Hepatocyte (in vitro differentiated cells): ENCODE measurements around the gene PRKG1. TPM values are rescaled to one million over a fixed set of nuclear protein-coding genes. Genes with fewer than 3 reads are reported as not detected.

Experiments used
- DNase-seq: peaks from one replicate; pipeline ENCODE4 v3.0.0-alpha.2; 2016; ENCODE audit warnings: low spot score
- H2AFZ ChIP-seq: fragments of 200-600 bp; sonication (generic); 2 replicates; pipeline ENCODE4 v1.6.0; 2016; ENCODE audit warnings: antibody characterized with exemption, mild to moderate bottlenecking
- H3K27ac ChIP-seq: fragments of 200-600 bp; sonication (generic); 2 replicates; pipeline ENCODE4 v1.5.1; 2016; ENCODE audit warnings: mild to moderate bottlenecking
- H3K27me3 ChIP-seq: fragments of 200-600 bp; sonication (generic); 2 replicates; pipeline ENCODE4 v1.6.1; 2016
- H3K36me3 ChIP-seq: fragments of 200-600 bp; sonication (generic); replicated peaks from 2 replicates; pipeline ENCODE4 v1.5.1; 2016; ENCODE audit warnings: low read depth; ENCODE audit not compliant: insufficient read depth
- H3K4me1 ChIP-seq: fragments of 200-600 bp; sonication (generic); 2 replicates; pipeline ENCODE4 v1.5.1; 2016; ENCODE audit warnings: mild to moderate bottlenecking, moderate library complexity; ENCODE audit not compliant: insufficient read depth
- H3K4me2 ChIP-seq: fragments of 200-600 bp; sonication (generic); 2 replicates; pipeline ENCODE4 v1.6.0; 2016
- H3K4me3 ChIP-seq: fragments of 200-600 bp; sonication (generic); 2 replicates; pipeline ENCODE4 v1.5.1; 2016; ENCODE audit warnings: mild to moderate bottlenecking
- H3K79me2 ChIP-seq: fragments of 200-600 bp; sonication (generic); 2 replicates; pipeline ENCODE4 v1.6.0; 2017; ENCODE audit warnings: mild to moderate bottlenecking
- H3K9me2 ChIP-seq: fragments of 200-600 bp; sonication (generic); replicated peaks from 2 replicates; pipeline ENCODE4 v1.6.0; 2017; ENCODE audit warnings: mild to moderate bottlenecking; ENCODE audit not compliant: insufficient read depth
- H3K9me3 ChIP-seq: fragments of 200-600 bp; sonication (generic); 2 replicates; pipeline ENCODE4 v1.5.1; 2016; ENCODE audit warnings: low read depth, mild to moderate bottlenecking
- H4K20me1 ChIP-seq: fragments of 200-600 bp; sonication (generic); 2 replicates; pipeline ENCODE4 v1.6.0; 2016; ENCODE audit warnings: mild to moderate bottlenecking; ENCODE audit not compliant: insufficient read depth, poor library complexity, severe bottlenecking
- CTCF ChIP-seq: fragments of 200-600 bp; sonication (generic); IDR thresholded peaks from 2 replicates; pipeline ENCODE4 v1.5.1; 2016; ENCODE audit warnings: antibody characterized with exemption, mild to moderate bottlenecking; ENCODE audit not compliant: poor library complexity
- EZH2 ChIP-seq: fragments of 200-600 bp; sonication (generic); IDR thresholded peaks from 2 replicates; pipeline ENCODE4 v1.6.1; 2016; ENCODE audit warnings: antibody characterized with exemption, mild to moderate bottlenecking, borderline replicate concordance
- EZH2phosphoT487 ChIP-seq: fragments of 200-600 bp; sonication (generic); IDR thresholded peaks from one replicate; pipeline ENCODE4 v1.6.1; 2018; ENCODE audit warnings: antibody characterized with exemption, mild to moderate bottlenecking, low read depth, moderate library complexity; ENCODE audit not compliant: unreplicated experiment, severe bottlenecking
- WGBS: methylation state at CpG from one replicate; pipeline ENCODE4 v1.1.6; 2016; ENCODE audit warnings: low lambda C conversion rate; ENCODE audit errors: missing lambda C conversion rate; 5-methylcytosine and 5-hydroxymethylcytosine counted together
- polyA plus RNA-seq: library from polyadenylated mRNA; unstranded; fragments of >200 nt; fragmentation: Nextera tagmentation; extraction: Ambion mirVana; gene quantifications from 2 replicates; pipeline ENCODE4 v1.2.1, GENCODE V29; 2016
- total RNA-seq: library from RNA; depleted of rRNA; stranded (reverse); fragments of >200 nt; gene quantifications from 2 replicates; pipeline ENCODE4 v1.2.3, GENCODE V29; 2014

The PRKG1 gene
- total and polyA plus RNA-seq, 2 experiments from 2014 or later: 4.0 to 8.1 TPM

- Histone ChIP-seq H3K9me2 (no peaks in the 10 kb centered on the region), H3K4me1 (no peaks in the 10 kb centered on the region), H3K4me2 (no peak overlapping the region), H3K27me3 (no peaks in the 10 kb centered on the region), H2AFZ (no peak overlapping the region), H3K79me2 (no peaks in the 10 kb centered on the region), H3K9me3 (no peaks in the 10 kb centered on the region), H4K20me1 (no peaks in the 10 kb centered on the region), H3K27ac (no peak overlapping the region), H3K36me3 (no peaks in the 10 kb centered on the region), H3K4me3 (no peak overlapping the region)
- no peak for DNase-seq
- no peak for TF ChIP-seq EZH2
- no peak for TF ChIP-seq EZH2phosphoT487
- no peak for TF ChIP-seq CTCF
- WGBS: 79% methylated on average over 2 of the region's 2 CpGs
These were observed 746.8 kb downstream of the PRKG1 start for GRCh38 chr10:51821045-51821444.

- Histone ChIP-seq H4K20me1 (no peaks in the 10 kb centered on the region), H3K4me2 (no peak overlapping the region), H3K79me2 (no peaks in the 10 kb centered on the region), H3K36me3 (no peaks in the 10 kb centered on the region), H3K27ac (no peak overlapping the region), H3K9me3 (no peaks in the 10 kb centered on the region), H3K27me3 (no peaks in the 10 kb centered on the region), H3K9me2 (no peaks in the 10 kb centered on the region), H3K4me1 (no peaks in the 10 kb centered on the region), H2AFZ (no peak overlapping the region), H3K4me3 (no peak overlapping the region)
- TF ChIP-seq CTCF (no peak), EZH2phosphoT487 (no peak), EZH2 (no peak)
- DNase-seq: no peak
These were observed 747.5 kb downstream of the PRKG1 start for GRCh38 chr10:51821745-51822144.

- no peaks in the 10 kb centered on the region for H3K4me1 ChIP-seq
- no peak overlapping the region for H3K4me2 ChIP-seq
- H3K27me3 ChIP-seq: no peaks in the 10 kb centered on the region
- H3K79me2 ChIP-seq: no peaks in the 10 kb centered on the region
- 85% methylated on average over 7 of the region's 7 CpGs for WGBS
- H3K9me3 ChIP-seq: no peaks in the 10 kb centered on the region
- no peaks in the 10 kb centered on the region for H3K36me3 ChIP-seq
- H3K4me3 ChIP-seq: no peak overlapping the region
- no peaks in the 10 kb centered on the region for H3K9me2 ChIP-seq
- no peak for DNase-seq
- H4K20me1 ChIP-seq: no peaks in the 10 kb centered on the region
- no peak overlapping the region for H2AFZ ChIP-seq
- TF ChIP-seq EZH2phosphoT487: no peak
- TF ChIP-seq CTCF: no peak
- TF ChIP-seq EZH2: no peak
- H3K27ac ChIP-seq: no peak overlapping the region
These were observed 758.5 kb downstream of the PRKG1 start for GRCh38 chr10:51832652-51833383.
